HG03432 (cell line): ENCODE measurements around the gene ASB1.

Experiments
- ATAC-seq: cut with Tn5 transposase; IDR thresholded peaks from one replicate; pipeline ENCODE4 v1.9.1; 2021; ENCODE audit warnings: mild to moderate bottlenecking, moderate library complexity; ENCODE audit not compliant: unreplicated experiment

The ASB1 gene

DNA sequence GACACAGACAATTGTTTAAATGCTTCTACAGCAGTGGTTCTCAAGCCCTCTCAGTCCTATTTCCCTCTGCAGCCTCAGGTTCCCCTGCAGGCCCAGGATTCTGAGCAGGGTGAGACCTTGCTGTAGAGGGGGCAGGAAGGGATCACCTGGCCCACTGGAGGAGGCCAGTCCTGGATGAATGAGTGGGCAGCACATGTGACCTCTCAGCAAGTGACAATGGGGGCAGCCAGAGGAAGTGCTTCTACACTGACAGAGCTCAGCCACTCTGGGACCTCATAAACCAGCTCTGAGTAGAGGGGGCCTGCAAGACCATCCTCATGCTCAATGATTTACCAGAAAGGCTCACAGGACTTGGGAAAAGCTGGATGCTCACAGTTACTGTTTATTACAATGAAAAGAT, 63.2 kb downstream of the ASB1 start:
- ATAC-seq, result no peak

DNA sequence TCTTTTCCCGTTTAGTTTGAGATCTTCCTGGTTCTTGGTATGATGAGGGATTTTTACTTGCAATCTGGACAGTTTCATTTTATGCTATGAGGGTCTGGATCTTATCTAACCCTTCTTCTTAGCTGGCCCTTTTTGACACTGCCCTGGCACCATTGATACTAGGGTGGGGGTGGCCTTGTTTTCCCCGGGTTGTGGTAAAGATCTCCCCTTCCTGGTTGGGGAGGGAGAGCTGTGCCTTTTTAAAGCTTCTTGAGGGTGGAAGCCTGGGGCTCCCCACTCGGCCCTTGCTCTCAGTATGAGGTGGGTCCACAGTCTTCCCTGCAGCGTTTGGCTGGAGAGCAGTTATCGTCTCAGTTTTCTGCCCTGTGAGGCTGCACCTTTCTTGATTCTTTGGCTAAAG, 66.1 kb downstream of the ASB1 start:
- no peak for ATAC-seq

DNA sequence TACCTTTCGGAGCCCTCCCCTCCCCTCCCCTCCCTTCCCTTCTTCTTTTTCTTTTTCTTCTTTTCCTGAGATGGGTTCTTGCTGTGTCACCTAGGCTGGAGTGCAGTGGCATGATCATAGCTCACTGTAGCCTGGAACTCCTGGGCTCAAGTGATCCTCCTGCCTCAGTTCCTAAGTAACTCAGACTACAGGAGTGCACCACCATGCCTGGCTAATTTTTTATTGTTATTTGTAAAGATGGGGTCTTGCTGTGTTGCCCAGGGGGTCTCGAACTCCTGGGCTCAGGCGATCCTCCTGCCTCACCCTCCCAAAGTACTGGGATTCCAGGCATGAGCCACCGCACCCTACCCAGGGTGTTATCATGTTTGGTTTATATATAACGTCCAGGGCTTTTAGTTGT, 66.7 kb downstream of the ASB1 start:
- no peak for ATAC-seq

DNA sequence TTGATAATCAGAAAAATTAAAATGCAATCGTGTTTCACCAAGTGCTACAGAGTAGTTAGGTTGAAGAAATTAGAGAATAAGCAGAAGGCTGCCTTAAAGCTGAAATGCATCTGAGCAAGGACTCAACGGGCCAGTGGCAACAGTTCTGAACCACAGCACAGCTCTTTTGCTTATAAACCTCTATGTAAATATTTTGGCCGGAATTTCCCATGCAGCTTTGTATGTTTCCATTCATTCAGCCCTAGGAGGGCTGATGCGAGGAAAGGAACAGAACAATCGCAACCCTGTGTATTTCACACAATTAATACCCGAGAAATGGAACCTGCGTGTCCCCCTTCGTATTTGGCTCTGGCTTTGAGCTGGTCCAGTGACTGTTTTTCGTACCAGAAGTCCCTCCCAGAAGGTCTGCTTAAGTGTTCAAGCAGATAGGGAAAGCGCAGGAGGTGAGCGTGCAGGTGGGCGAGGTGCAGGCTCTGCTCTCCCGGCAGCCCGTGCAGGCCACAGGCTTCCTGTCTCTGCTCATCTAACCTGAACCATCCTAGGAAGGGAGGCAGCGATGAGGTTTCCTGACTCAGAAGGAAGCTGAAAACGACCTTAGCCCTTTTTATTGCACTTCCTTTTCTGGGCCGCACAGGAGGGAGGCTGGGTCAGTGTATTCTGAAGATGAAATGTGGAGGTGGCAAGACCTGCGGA, 67.3 kb downstream of the ASB1 start:
- no peak for ATAC-seq

DNA sequence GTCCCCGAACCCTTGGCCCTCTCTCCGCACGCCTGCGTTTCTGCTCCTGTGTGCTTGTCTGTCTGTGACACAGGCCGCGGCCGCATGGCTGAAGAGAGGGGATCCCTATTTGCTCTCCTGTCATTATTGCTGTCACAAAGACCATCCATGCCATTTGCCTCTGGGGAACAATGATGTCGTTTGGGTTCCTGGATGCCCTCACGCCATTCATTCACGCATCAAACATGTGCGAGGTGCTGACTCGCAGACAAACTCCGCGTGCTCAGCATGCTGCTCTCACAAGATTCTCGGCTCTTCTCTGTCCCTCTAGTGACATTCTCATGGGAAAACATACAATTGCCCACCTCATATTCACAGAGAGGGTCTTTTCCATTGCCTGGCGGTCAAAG, 67.8 kb downstream of the ASB1 start:
- ATAC-seq, result no peak

DNA sequence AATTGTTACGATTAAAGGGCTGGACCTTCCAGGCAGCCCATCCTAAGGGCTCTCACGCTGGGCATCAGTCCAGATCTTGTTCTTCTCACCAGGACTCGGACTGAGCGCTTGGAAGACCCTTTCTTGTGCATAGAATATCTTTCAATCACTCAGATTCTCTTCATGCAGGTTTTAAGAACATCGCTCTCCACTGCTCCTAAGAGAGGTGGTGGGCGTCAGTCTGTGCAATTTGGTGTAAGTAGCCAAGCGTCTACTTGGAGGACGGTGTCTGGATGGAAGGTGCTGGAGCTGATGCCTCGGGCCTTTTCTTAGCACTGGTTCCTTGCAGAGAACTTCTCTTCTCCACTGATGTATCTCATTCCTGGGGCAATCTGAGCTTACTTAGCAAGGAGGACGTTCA, 68.7 kb downstream of the ASB1 start:
- ATAC-seq, result no peak

DNA sequence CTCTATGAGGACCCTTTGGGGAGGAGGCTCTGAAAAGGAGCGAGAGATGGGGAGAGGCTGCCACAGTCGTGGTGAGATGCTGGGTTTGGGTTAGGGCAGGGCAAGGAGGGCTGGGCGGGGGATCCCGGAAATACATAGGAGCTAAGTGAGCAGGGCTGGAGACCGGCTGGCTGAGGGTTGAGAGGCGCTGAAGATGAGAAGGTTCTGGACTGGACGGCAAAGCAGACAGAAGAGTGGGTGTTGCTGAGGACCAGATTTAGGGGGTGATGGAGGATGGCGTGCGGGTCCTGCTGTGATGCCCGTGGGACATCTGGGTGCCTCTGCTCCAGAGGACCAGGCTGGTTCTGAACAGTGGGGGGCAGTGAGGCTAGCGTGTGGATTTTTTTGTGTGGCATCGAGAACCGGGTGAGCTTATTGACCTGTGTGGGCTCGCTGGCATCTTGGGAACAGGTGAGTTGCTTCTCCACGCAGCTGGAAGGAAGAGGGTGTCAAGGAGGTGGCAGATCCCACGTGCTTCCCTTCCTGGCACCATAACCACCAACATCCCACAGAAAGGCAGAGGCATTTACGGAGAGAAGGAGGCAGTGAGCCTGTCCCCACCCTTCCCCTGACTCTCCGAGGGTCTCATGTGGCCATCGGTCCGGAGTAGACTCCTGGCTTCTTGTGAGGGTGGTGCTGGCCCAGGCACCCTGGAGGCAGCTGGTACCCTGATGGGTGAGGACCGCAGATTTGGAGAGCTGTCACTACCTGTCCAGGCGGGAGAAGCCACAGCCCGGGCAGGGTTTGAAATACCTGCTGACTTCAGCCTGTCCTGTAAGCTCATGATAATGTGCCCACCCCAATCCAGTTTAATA, 70.3 kb downstream of the ASB1 start:
- ATAC-seq, result no peak

DNA sequence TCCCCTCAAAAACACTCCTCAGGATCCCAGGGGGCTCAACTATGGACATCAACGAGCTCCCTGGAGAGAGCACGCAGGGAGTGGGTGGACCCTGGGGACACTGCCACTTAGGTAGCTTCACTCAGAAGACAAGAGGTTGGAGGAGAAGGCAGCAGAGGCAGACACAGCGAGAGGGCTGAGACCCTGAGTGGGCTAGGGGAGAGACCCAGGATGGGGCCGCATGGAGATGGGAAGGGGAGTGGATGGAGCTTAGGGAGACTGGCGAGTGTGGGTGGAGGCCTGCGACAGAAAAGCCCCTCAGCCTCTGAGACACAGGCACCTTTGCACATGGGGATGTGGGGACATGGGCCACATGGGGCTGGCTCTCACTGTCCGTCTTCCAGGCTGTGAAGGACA, 70.9 kb downstream of the ASB1 start:
- no peak for ATAC-seq

DNA sequence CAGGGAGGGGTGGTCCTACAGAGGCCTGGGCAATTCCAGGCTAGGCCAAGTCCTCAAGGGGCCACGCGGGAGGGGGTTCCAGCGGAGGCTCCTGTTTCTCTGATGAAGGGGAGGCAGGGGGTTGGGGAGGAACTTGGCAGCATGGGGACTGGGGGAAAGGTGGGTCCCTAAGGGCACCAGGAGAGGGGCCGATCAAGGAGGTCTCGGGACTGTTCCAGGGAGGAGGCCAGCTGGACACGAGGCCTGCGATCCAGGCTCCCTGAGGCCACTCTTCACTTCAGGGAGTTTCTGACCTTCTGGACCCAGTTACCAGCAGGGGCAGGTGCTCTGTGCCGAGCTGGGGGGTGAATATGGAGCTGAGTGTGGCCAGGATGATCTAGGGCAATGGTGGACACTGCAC, 71.5 kb downstream of the ASB1 start:
- ATAC-seq, result no peak

DNA sequence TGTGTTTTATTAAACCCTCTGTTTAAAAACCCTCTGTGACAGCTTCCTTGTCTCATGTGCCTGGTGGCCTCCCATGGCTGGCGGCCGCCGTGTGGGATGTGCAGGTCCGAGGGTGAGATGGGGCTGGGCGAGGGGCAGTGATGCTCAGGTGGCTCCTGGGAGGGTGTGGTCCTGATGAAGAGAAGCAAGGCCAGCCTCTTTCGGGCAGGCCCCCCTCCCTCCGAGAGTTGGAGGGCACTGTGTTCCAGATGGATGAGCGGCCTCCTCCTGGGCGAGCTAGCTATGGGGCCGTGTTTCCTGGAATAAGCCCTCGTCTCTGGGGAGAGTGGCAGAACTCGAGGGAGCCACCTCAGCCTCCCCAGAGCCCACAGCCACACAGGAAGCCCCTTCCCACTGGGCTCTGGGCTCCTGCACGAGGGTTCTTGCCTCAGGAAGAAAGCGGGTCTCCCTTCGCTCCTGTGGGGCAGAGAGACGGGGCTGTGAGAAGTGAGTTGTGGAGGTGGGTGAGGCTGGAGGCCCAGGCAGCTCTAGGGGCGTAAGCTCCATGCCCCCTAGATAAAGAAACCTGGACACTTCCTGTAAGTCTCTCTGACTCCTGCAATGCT, 72.1 kb downstream of the ASB1 start:
- ATAC-seq, result no peak

DNA sequence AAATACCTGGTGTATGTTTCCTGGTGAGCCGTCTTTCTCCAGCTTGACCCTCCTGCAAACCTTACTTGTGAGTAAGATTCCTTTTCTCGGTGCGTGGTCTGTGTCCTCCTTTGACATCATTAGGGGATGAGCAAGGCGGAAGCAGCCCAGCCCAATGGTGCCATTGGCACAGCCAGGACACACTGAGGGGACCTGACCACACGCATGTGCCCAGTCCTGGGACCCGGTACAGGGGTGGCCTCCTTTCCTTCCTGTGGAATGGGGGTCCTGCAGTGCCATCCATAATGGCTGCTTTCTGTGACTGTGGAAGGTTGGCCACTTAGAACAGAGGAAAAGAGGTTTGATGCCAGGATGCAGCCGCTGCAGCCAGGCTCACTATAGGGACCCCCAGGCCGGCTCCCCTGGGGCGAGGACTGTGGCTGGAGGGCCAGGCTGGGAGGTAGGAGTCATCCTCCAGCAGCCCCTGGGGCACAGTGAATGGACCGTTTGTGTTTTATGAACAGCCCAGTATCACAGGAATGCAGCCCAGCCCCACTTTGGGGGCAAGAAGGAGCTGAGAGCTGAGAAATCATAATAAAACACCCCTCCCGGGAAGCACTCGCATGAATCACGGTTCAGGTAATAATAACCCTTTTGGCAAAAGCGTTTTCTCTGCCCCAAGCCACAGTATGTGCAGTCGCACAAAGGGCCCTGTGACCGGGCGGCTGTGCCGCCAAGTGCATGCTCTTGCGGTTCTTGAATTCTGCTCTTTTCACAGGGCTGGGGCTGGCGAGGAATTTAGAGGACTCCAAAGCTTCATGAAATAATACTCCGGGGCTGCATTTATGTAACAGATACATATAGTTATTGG, 73.2 kb downstream of the ASB1 start:
- no peak for ATAC-seq

DNA sequence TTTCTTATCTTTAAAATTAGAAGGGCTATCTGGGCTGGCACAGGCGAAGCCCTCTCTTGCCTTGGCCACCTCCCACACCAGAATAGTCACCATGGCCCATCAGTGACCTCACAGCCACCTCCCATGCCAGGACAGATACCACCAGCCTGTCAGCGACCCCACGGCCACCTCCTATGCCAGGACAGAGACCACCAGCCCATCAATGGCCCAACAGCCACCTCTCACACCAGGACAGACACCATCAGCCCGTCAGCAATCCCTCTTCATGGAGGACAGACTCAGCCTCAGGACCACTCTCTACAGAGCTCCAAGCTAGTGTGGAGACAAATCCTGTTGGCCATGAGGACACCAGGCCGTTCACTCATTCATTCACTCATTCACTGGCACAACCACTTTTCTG, 74.6 kb downstream of the ASB1 start:
- no peak for ATAC-seq
